ENCODE results near the gene MSTO1. TPM values are rescaled to one million over a fixed set of nuclear protein-coding genes. Genes with fewer than 3 reads are reported as not detected.

Gene MSTO1
- total and polyA plus RNA-seq, 2 donors (not counting 1 experiment from before 2014, with no cell fraction given) = 14.9 to 21.3 TPM

- H4K20me1 ChIP-seq (ENCODE audit: control insufficient read depth, extremely low read depth, insufficient read depth, low read length) = no peaks in the 10 kb centered on the region
- no peak overlapping the region for H3K27ac ChIP-seq (ENCODE audit: insufficient read depth, low read length)
- no peaks in the 10 kb centered on the region for H3K79me2 ChIP-seq (ENCODE audit: control insufficient read depth, insufficient read depth, low read length)
- no peak overlapping the region for H3K4me2 ChIP-seq (ENCODE audit: extremely low read depth, insufficient read depth, low read length)
- TF ChIP-seq EZH2 (IDR thresholded peaks at IDR 0.05; ENCODE audit: low read length, missing control alignments) (no peak), CTCF (conservative IDR thresholded peaks at IDR 0.05 in 1 of 2, IDR thresholded peaks at IDR 0.05 in 1 of 2; ENCODE audit: low read depth in 1 of 2, low read length in 2 of 2) (no peak)
- H3K4me1 ChIP-seq (ENCODE audit: control insufficient read depth, extremely low read depth, insufficient read depth, low read length) = peaks cover 5% of the 10 kb centered on the region
- no peaks in the 10 kb centered on the region for H3K27me3 ChIP-seq (ENCODE audit: control insufficient read depth, insufficient read depth, low read length)
- no peak overlapping the region for H3K4me3 ChIP-seq (replicated peaks in 1 of 4; ENCODE audit: control extremely low read depth in 1 of 4, insufficient read depth in 1 of 4, low read depth in 3 of 4, low read length in 4 of 4)
- DNase-seq (ENCODE audit: low read depth in 2 of 2) = no peak
- no peak overlapping the region for H2AFZ ChIP-seq (ENCODE audit: low read length)
- H3K36me3 ChIP-seq (ENCODE audit: control insufficient read depth, insufficient read depth, low read length) = no peaks in the 10 kb centered on the region
- H3K9ac ChIP-seq (ENCODE audit: insufficient read depth, low read length) = no peak overlapping the region
- no peaks in the 10 kb centered on the region for H3K9me3 ChIP-seq (ENCODE audit: control insufficient read depth, insufficient read depth, low read depth, low read length)
Observed at GRCh38 chr1:155650231-155650757, 40.3 kb downstream of the MSTO1 start.

- peaks cover 5% of the 10 kb centered on the region for H3K4me1 ChIP-seq (ENCODE audit: control insufficient read depth, extremely low read depth, insufficient read depth, low read length)
- no peaks in the 10 kb centered on the region for H3K36me3 ChIP-seq (ENCODE audit: control insufficient read depth, insufficient read depth, low read length)
- no peak for DNase-seq (ENCODE audit: low read depth in 2 of 2)
- no peaks in the 10 kb centered on the region for H4K20me1 ChIP-seq (ENCODE audit: control insufficient read depth, extremely low read depth, insufficient read depth, low read length)
- no peaks in the 10 kb centered on the region for H3K9me3 ChIP-seq (ENCODE audit: control insufficient read depth, insufficient read depth, low read depth, low read length)
- no peak overlapping the region for H3K4me3 ChIP-seq (replicated peaks in 1 of 4; ENCODE audit: control extremely low read depth in 1 of 4, insufficient read depth in 1 of 4, low read depth in 3 of 4, low read length in 4 of 4)
- no peak overlapping the region for H3K9ac ChIP-seq (ENCODE audit: insufficient read depth, low read length)
- no peaks in the 10 kb centered on the region for H3K27me3 ChIP-seq (ENCODE audit: control insufficient read depth, insufficient read depth, low read length)
- no peaks in the 10 kb centered on the region for H3K79me2 ChIP-seq (ENCODE audit: control insufficient read depth, insufficient read depth, low read length)
- peak overlapping the region; percentile 21 for H3K4me2 ChIP-seq (ENCODE audit: extremely low read depth, insufficient read depth, low read length)
- TF ChIP-seq CTCF (conservative IDR thresholded peaks at IDR 0.05 in 1 of 2, IDR thresholded peaks at IDR 0.05 in 1 of 2; ENCODE audit: low read depth in 1 of 2, low read length in 2 of 2) = no peak
- no peak for TF ChIP-seq EZH2 (IDR thresholded peaks at IDR 0.05; ENCODE audit: low read length, missing control alignments)
- no peak overlapping the region for H3K27ac ChIP-seq (ENCODE audit: insufficient read depth, low read length)
- no peak overlapping the region for H2AFZ ChIP-seq (ENCODE audit: low read length)
Observed at GRCh38 chr1:155651861-155652661, 42.0 kb downstream of the MSTO1 start.

- H3K4me3 ChIP-seq (replicated peaks in 1 of 4; ENCODE audit: control extremely low read depth in 1 of 4, insufficient read depth in 1 of 4, low read depth in 3 of 4, low read length in 4 of 4) = no peak overlapping the region
Observed at GRCh38 chr1:155652951-155653350, 42.9 kb downstream of the MSTO1 start.

More at GRCh38 chr1:155652951-155653350, 42.9 kb downstream of the MSTO1 start:
- Histone ChIP-seq H3K4me2 (ENCODE audit: extremely low read depth, insufficient read depth, low read length) (no peak overlapping the region), H3K36me3 (ENCODE audit: control insufficient read depth, insufficient read depth, low read length) (no peaks in the 10 kb centered on the region), H3K9ac (ENCODE audit: insufficient read depth, low read length) (no peak overlapping the region), H4K20me1 (ENCODE audit: control insufficient read depth, extremely low read depth, insufficient read depth, low read length) (no peaks in the 10 kb centered on the region), H3K4me1 (ENCODE audit: control insufficient read depth, extremely low read depth, insufficient read depth, low read length) (peaks cover 5% of the 10 kb centered on the region), H3K27me3 (ENCODE audit: control insufficient read depth, insufficient read depth, low read length) (no peaks in the 10 kb centered on the region), H3K9me3 (ENCODE audit: control insufficient read depth, insufficient read depth, low read depth, low read length) (no peaks in the 10 kb centered on the region), H3K79me2 (ENCODE audit: control insufficient read depth, insufficient read depth, low read length) (no peaks in the 10 kb centered on the region), H2AFZ (ENCODE audit: low read length) (no peak overlapping the region), H3K27ac (ENCODE audit: insufficient read depth, low read length) (no peak overlapping the region)
- no peak for TF ChIP-seq CTCF (conservative IDR thresholded peaks at IDR 0.05 in 1 of 2, IDR thresholded peaks at IDR 0.05 in 1 of 2; ENCODE audit: low read depth in 1 of 2, low read length in 2 of 2)
- no peak for TF ChIP-seq EZH2 (IDR thresholded peaks at IDR 0.05; ENCODE audit: low read length, missing control alignments)
- no peak for DNase-seq (ENCODE audit: low read depth in 2 of 2)

Measured in fibroblast of lung (primary cell).